Nucleus accumbens (tissue), 56 donors: ENCODE measurements around the gene CFC1.
"Not testable (repeated sequence)": the region's sequence is repeated elsewhere in the genome, so short reads cannot be mapped to it uniquely, and the experiment has no call there.

Experiments used
- DNase-seq, 56 donors: peaks; one replicate each; lab custom pipeline; 2025; lab: John Stamatoyannopoulos, UW

The CFC1 gene

GRCh38 chr2:130584726-130585125, 14.6 kb downstream of the CFC1 start:
- not testable (repeated sequence) for DNase-seq

- not testable (repeated sequence) for DNase-seq
Observed at GRCh38 chr2:130583582-130583981, 15.8 kb downstream of the CFC1 start.

GRCh38 chr2:130582970-130583369, 16.4 kb downstream of the CFC1 start:
- DNase-seq = not testable (repeated sequence)

- not testable (repeated sequence) for DNase-seq
Observed at GRCh38 chr2:130581491-130581890, 17.9 kb downstream of the CFC1 start.

GRCh38 chr2:130579121-130579520, 20.3 kb downstream of the CFC1 start:
- not testable (repeated sequence) for DNase-seq

GRCh38 chr2:130577559-130577958, 21.8 kb downstream of the CFC1 start:
- not testable (repeated sequence) for DNase-seq

- DNase-seq = not testable (repeated sequence)
Observed at GRCh38 chr2:130576209-130576784, 23.1 kb downstream of the CFC1 start.

GRCh38 chr2:130574230-130574629, 25.1 kb downstream of the CFC1 start:
- not testable (repeated sequence) for DNase-seq

GRCh38 chr2:130571929-130572328, 27.4 kb downstream of the CFC1 start:
- not testable (repeated sequence) for DNase-seq

GRCh38 chr2:130566165-130566564, 33.2 kb downstream of the CFC1 start:
- not testable (repeated sequence) for DNase-seq

- not testable (repeated sequence) for DNase-seq
Observed at GRCh38 chr2:130556441-130556840, 42.9 kb downstream of the CFC1 start.

GRCh38 chr2:130554178-130554577, 45.2 kb downstream of the CFC1 start:
- DNase-seq = not testable (repeated sequence)

GRCh38 chr2:130549475-130549874, 49.9 kb downstream of the CFC1 start:
- DNase-seq = not testable (repeated sequence)

- DNase-seq = not testable (repeated sequence)
Observed at GRCh38 chr2:130548418-130548817, 51.0 kb downstream of the CFC1 start.

- not testable (repeated sequence) for DNase-seq
Observed at GRCh38 chr2:130544978-130545377, 54.4 kb downstream of the CFC1 start.

- not testable (repeated sequence) for DNase-seq
Observed at GRCh38 chr2:130543785-130544528, 55.4 kb downstream of the CFC1 start.

GRCh38 chr2:130542789-130543188, 56.6 kb downstream of the CFC1 start:
- not testable (repeated sequence) for DNase-seq
